HUES64 (cell line): ENCODE data around the gene PIBF1.

Source experiments
- H3K27ac ChIP-seq: 2 replicates; pipeline ENCODE4 v1.7.0; 2013; ENCODE audit warnings: low read depth, low read length, inconsistent platforms
- H3K27me3 ChIP-seq: 2 replicates; pipeline ENCODE4 v1.6.1; 2013; ENCODE audit warnings: mild to moderate bottlenecking, low read length; ENCODE audit not compliant: insufficient read depth
- H3K36me3 ChIP-seq: 2 replicates; pipeline ENCODE4 v1.6.1; 2013; ENCODE audit warnings: mild to moderate bottlenecking, low read length; ENCODE audit not compliant: insufficient read depth
- H3K4me1 ChIP-seq: 2 replicates; pipeline ENCODE4 v1.6.1; 2013; ENCODE audit warnings: mild to moderate bottlenecking, low read length, moderate library complexity; ENCODE audit not compliant: insufficient read depth
- H3K4me3 ChIP-seq: 2 replicates; pipeline ENCODE4 v1.5.1; 2013; ENCODE audit warnings: mild to moderate bottlenecking, low read length, moderate library complexity
- H3K9ac ChIP-seq: 2 replicates; pipeline ENCODE4 v1.6.1; 2013; ENCODE audit warnings: mild to moderate bottlenecking, low read depth, low read length
- H3K9me3 ChIP-seq: 2 replicates; pipeline ENCODE4 v1.6.1; 2013; ENCODE audit warnings: low read depth, low read length; ENCODE audit not compliant: insufficient read depth
- WGBS: fragments of 150-250, 120-280 bp; methylation state at CpG from one replicate; pipeline ENCODE4 v1.1.7; 2013; ENCODE audit warnings: missing lambda C conversion rate; 5-methylcytosine and 5-hydroxymethylcytosine counted together

The PIBF1 gene

GRCh38 chr13:72970956-72971355, 189.0 kb downstream of the PIBF1 start:
- Histone ChIP-seq H3K27ac (no peak overlapping the region), H3K4me3 (no peak overlapping the region), H3K4me1 (no peaks in the 10 kb centered on the region), H3K36me3 (no peaks in the 10 kb centered on the region), H3K9ac (no peak overlapping the region), H3K27me3 (no peaks in the 10 kb centered on the region), H3K9me3 (no peaks in the 10 kb centered on the region)
- WGBS: no CpG with 5 or more reads among the region's 5 CpGs

- H3K9ac ChIP-seq: no peak overlapping the region
- H3K4me1 ChIP-seq: peaks cover 9% of the 10 kb centered on the region
- H3K9me3 ChIP-seq: no peaks in the 10 kb centered on the region
- no peaks in the 10 kb centered on the region for H3K36me3 ChIP-seq
- no peak overlapping the region for H3K27ac ChIP-seq
- H3K4me3 ChIP-seq: no peak overlapping the region
- no peaks in the 10 kb centered on the region for H3K27me3 ChIP-seq
- WGBS: 83% methylated on average over 1 of the region's 1 CpG
These were observed 191.3 kb downstream of the PIBF1 start for GRCh38 chr13:72973234-72973633.

DNA sequence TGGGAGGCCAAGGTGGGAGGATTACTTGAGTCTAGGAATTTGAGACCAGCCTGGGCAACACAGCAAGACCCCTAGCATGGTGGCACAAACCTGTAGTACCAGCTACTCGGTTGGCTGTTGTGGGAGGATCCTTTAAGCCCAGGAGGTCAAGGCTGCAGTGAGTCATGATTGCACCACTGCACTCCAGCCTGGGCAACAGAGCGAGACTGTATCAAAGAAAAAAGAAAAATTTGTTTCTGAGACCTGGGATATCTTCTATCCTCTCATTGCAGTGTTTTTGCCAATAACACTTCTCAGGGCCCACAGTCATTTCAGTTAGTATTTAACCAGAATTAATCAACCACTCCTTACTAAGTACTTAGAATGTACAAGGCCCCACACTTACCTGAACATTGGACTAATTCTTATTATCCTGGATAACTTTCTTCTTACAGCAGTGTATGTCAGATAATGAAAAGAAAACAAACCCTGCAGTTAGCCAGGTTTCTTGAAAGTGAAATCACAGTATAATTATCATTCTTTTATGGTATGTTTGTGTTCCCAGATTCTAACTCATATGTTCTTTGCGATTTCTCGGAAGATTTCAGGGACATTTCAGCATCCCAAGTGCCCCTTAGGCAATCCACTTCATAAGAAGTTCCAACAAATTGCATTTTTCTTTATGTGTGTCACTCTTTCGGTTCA, 201.3 kb downstream of the PIBF1 start:
- Histone ChIP-seq H3K4me1 (peaks cover under 1% of the 10 kb centered on the region; the same call in 1 of the 2 replicates), H3K9me3 (no peaks in the 10 kb centered on the region), H3K9ac (no peak overlapping the region), H3K27me3 (no peaks in the 10 kb centered on the region), H3K27ac (no peak overlapping the region), H3K36me3 (no peaks in the 10 kb centered on the region; the same call in 1 of the 2 replicates), H3K4me3 (no peak overlapping the region)
- WGBS: 94% methylated on average over 4 of the region's 5 CpGs

GRCh38 chr13:72985610-72986009, 203.7 kb downstream of the PIBF1 start:
- Histone ChIP-seq H3K9ac (no peak overlapping the region), H3K4me1 (no peaks in the 10 kb centered on the region), H3K36me3 (no peaks in the 10 kb centered on the region; the same call in 1 of the 2 replicates), H3K27ac (no peak overlapping the region), H3K4me3 (no peak overlapping the region), H3K9me3 (no peaks in the 10 kb centered on the region), H3K27me3 (no peaks in the 10 kb centered on the region)
- WGBS: 97% methylated on average over 1 of the region's 1 CpG

- Histone ChIP-seq H3K27ac (no peak overlapping the region), H3K4me1 (no peaks in the 10 kb centered on the region), H3K9ac (no peak overlapping the region), H3K9me3 (no peaks in the 10 kb centered on the region), H3K4me3 (no peak overlapping the region), H3K27me3 (no peaks in the 10 kb centered on the region), H3K36me3 (no peaks in the 10 kb centered on the region; the same call in 1 of the 2 replicates)
- 100% methylated on average over 1 of the region's 1 CpG for WGBS
These were observed 204.3 kb downstream of the PIBF1 start for GRCh38 chr13:72986197-72986596.

- no peak overlapping the region for H3K4me3 ChIP-seq
- no peaks in the 10 kb centered on the region for H3K9me3 ChIP-seq
- H3K36me3 ChIP-seq: no peaks in the 10 kb centered on the region
- no peak overlapping the region for H3K27ac ChIP-seq
- no peaks in the 10 kb centered on the region for H3K4me1 ChIP-seq
- H3K9ac ChIP-seq: no peak overlapping the region
- WGBS: 88% methylated on average over 3 of the region's 3 CpGs
- no peaks in the 10 kb centered on the region for H3K27me3 ChIP-seq
These were observed 209.0 kb downstream of the PIBF1 start for GRCh38 chr13:72990953-72991352.

DNA sequence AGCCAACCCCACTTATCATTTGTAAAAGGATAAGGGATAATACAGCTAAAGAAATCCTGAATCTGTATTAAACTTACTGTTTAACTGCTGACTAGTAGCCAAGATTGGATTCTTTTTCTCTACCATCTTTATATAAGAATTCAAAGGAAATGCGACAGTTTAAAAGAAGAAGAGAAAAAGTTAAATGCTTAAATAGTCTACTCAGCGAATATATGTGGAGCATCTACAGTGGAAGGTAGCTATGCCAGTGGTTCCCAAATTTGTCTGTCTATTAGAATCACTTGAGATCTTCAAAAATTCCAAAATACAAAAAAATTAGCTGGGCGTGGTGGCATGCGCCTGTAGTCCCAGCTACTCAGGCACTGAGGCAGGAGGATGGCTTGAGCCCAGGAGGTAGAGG, 216.1 kb downstream of the PIBF1 start:
- no peaks in the 10 kb centered on the region for H3K4me1 ChIP-seq
- H3K36me3 ChIP-seq: no peaks in the 10 kb centered on the region
- H3K27me3 ChIP-seq: no peaks in the 10 kb centered on the region
- no peak overlapping the region for H3K4me3 ChIP-seq
- 95% methylated on average over 4 of the region's 4 CpGs for whole genome bisulfite sequencing
- H3K27ac ChIP-seq: no peak overlapping the region
- H3K9me3 ChIP-seq: no peaks in the 10 kb centered on the region
- no peak overlapping the region for H3K9ac ChIP-seq

DNA sequence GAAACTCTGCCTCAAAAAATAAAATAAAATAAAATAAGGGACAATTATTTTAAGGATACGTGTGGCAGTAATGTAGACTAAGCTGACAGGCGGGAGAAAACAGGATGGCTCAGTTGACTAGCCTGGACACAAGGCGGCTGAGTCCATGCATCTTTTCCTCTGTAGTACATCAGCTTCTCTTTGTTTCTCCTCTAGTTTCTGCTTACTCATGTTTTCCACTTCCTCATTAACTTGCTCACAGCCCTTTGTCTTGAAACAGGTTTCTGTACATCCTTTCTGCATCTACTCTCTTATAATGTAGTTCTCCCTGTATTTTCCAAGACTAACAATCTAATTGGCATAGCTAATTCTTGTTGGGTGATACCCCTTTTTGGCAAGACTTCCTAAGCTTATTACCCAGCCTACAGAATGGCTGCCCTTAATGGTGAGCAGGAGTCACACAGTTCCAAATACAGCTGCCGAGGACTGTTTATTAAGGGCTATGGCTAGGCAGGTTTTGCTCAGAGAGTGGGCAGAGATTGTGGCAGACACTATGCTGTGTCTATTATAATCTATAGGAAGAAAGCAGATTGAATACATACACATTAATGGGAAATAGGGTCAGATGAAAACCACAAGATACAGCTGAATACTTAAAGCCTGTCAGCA, 218.2 kb downstream of the PIBF1 start:
- Histone ChIP-seq H3K27ac (no peak overlapping the region), H3K4me3 (no peak overlapping the region), H3K4me1 (no peaks in the 10 kb centered on the region), H3K9me3 (no peaks in the 10 kb centered on the region), H3K9ac (no peak overlapping the region), H3K27me3 (no peaks in the 10 kb centered on the region), H3K36me3 (no peaks in the 10 kb centered on the region)
- 90% methylated on average over 4 of the region's 4 CpGs for WGBS

GRCh38 chr13:73001971-73002370, 220.0 kb downstream of the PIBF1 start:
- H3K4me3 ChIP-seq: no peak overlapping the region
- H3K9me3 ChIP-seq: no peaks in the 10 kb centered on the region
- no peaks in the 10 kb centered on the region for H3K4me1 ChIP-seq
- H3K36me3 ChIP-seq: no peaks in the 10 kb centered on the region
- H3K27me3 ChIP-seq: no peaks in the 10 kb centered on the region
- H3K9ac ChIP-seq: no peak overlapping the region
- H3K27ac ChIP-seq: no peak overlapping the region

DNA sequence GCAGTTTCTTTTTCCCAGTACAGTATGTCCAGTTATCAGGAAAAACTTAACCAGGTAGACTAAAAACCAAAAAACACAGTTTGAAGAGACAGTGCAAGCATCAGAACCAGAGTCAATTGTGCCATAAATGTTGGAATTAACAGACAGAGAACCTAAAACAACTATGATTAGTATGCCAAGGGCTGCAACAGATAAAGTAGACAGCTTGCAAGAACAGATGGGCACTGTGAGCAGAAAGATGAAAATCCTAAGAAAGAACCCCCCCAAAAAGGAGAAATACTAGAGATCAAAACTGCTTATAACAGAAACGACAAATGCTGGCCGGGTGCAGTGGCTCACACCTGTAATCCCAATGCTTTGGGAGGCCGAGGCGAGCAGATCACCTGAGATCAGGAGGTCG, 229.8 kb downstream of the PIBF1 start:
- no peak overlapping the region for H3K27ac ChIP-seq
- no peaks in the 10 kb centered on the region for H3K9me3 ChIP-seq
- no peak overlapping the region for H3K9ac ChIP-seq
- no peak overlapping the region for H3K4me3 ChIP-seq
- no peaks in the 10 kb centered on the region for H3K27me3 ChIP-seq
- no peaks in the 10 kb centered on the region for H3K4me1 ChIP-seq
- 96% methylated on average over 5 of the region's 5 CpGs for WGBS
- H3K36me3 ChIP-seq: peaks cover 2% of the 10 kb centered on the region; the same call in 1 of the 2 replicates

- Histone ChIP-seq H3K4me3 (no peak overlapping the region), H3K9me3 (no peaks in the 10 kb centered on the region), H3K4me1 (no peaks in the 10 kb centered on the region), H3K9ac (no peak overlapping the region), H3K27ac (no peak overlapping the region), H3K36me3 (peaks cover 2% of the 10 kb centered on the region; the same call in 1 of the 2 replicates), H3K27me3 (no peaks in the 10 kb centered on the region)
- WGBS: no CpG with 5 or more reads among the region's 1 CpG
These were observed 233.9 kb downstream of the PIBF1 start for GRCh38 chr13:73015805-73016204.
